B cell (primary cell): ENCODE measurements around the gene MAP3K6. TPM values are rescaled to one million over a fixed set of nuclear protein-coding genes. Genes with fewer than 3 reads are reported as not detected.

Source experiments
- ATAC-seq: fragments of 200-7000 bp; cut with Tn5 transposase; one replicate; pipeline ENCODE4 v1.10.0; 2021; ENCODE audit warnings: low read depth, mild to moderate bottlenecking, moderate number of reproducible peaks, moderate library complexity
- CTCF ChIA-PET: fragments of 350-600 bp; sonication (Branson Sonifier 250); formaldehyde crosslinking; loops from one replicate; lab custom pipeline; 2021; ENCODE audit warnings: antibody characterized with exemption, inconsistent platforms; lab: Charles Lee
- POLR2A ChIA-PET: fragments of 350-600 bp; sonication (Branson Sonifier 250); formaldehyde crosslinking; loops from one replicate; lab custom pipeline; 2021; ENCODE audit warnings: antibody characterized with exemption; lab: Charles Lee
- DNase-seq: peaks from one replicate; pipeline ENCODE4 v3.0.0; 2013
- H2AFZ ChIP-seq: 2 replicates; pipeline ENCODE4 v1.6.1; 2012; ENCODE audit warnings: mild to moderate bottlenecking, low read depth, low read length; ENCODE audit not compliant: insufficient read depth, poor library complexity, severe bottlenecking
- H3K27ac ChIP-seq, 2 donors: 1 replicate in 1 of 2; 2 replicates in 1 of 2; pipeline ENCODE4 v1.5.1; 2012 to 2013; ENCODE audit warnings: low read length in 2 of 2, mild to moderate bottlenecking in 2 of 2, moderate library complexity in 1 of 2
- H3K27me3 ChIP-seq, 4 experiments: fragments of 200-600 bp in 1 of 4; sonication (generic) in 1 of 4; replicated peaks in 1 of 4; 1 replicate in 2 of 4; 2 replicates in 2 of 4; pipeline versions ENCODE4 v1.6.1 to v1.7.0; 2013 to 2016; ENCODE audit warnings: low read length in 3 of 4, mild to moderate bottlenecking in 2 of 4, mixed read lengths in 1 of 4, moderate library complexity in 1 of 4; ENCODE audit not compliant: insufficient read depth in 4 of 4, control insufficient read depth in 3 of 4; ENCODE audit errors: control extremely low read depth in 1 of 4
- H3K36me3 ChIP-seq, 2 experiments: replicated peaks in 1 of 2; 1 replicate in 1 of 2; 2 replicates in 1 of 2; pipeline versions ENCODE4 v1.6.1 to v1.7.1; 2013; ENCODE audit warnings: low read length in 1 of 2; ENCODE audit not compliant: insufficient read depth in 2 of 2, control insufficient read depth in 1 of 2; ENCODE audit errors: control extremely low read depth in 1 of 2, extremely low read depth in 1 of 2
- H3K4me1 ChIP-seq, 2 donors: fragments of 200-600 bp in 1 of 2; sonication (generic) in 1 of 2; 1 replicate in 1 of 2; 2 replicates in 1 of 2; pipeline versions ENCODE4 v1.5.1 to v1.6.1; 2013 to 2017; ENCODE audit warnings: low read length in 2 of 2; ENCODE audit not compliant: control insufficient read depth in 2 of 2, insufficient read depth in 2 of 2
- H3K4me2 ChIP-seq: replicated peaks from 2 replicates; pipeline ENCODE3; 2012; ENCODE audit warnings: mild to moderate bottlenecking, low read depth, low read length; ENCODE audit not compliant: poor library complexity, severe bottlenecking
- H3K4me3 ChIP-seq, 5 experiments: fragments of 200-600 bp in 1 of 5; sonication (generic) in 1 of 5; 1 replicate in 3 of 5; 2 replicates in 2 of 5; pipeline versions ENCODE4 v1.5.1 to v1.7.0; 2011 to 2016; ENCODE audit warnings: low read length in 4 of 5, mild to moderate bottlenecking in 4 of 5, low read depth in 2 of 5, control low read depth in 1 of 5, moderate library complexity in 1 of 5; ENCODE audit not compliant: insufficient read depth in 1 of 5; ENCODE audit errors: control extremely low read depth in 1 of 5, extremely low read depth in 1 of 5
- H3K79me2 ChIP-seq: fragments of 200-600 bp; sonication (generic); one replicate; pipeline ENCODE4 v1.6.0; 2016; ENCODE audit warnings: low read length; ENCODE audit not compliant: control insufficient read depth, insufficient read depth
- H3K9ac ChIP-seq: fragments of 200-600 bp; sonication (generic); 2 replicates; pipeline ENCODE4 v1.6.1; 2017; ENCODE audit warnings: mild to moderate bottlenecking, low read length, moderate library complexity
- H3K9me3 ChIP-seq, 3 donors: one replicate each; pipeline versions ENCODE4 v1.6.1 to v1.7.1; 2013; ENCODE audit warnings: low read length in 2 of 3; ENCODE audit not compliant: control insufficient read depth in 2 of 3, insufficient read depth in 1 of 3; ENCODE audit errors: control extremely low read depth in 1 of 3
- H4K20me1 ChIP-seq: 2 replicates; pipeline ENCODE4 v1.6.0; 2012; ENCODE audit warnings: mild to moderate bottlenecking, low read length; ENCODE audit not compliant: insufficient read depth, control insufficient read depth, poor library complexity, severe bottlenecking
- H3K27ac Mint-ChIP-seq: one replicate; pipeline ENCODE4 v1.8.0; 2021; ENCODE audit warnings: mixed read lengths
- H3K27me3 Mint-ChIP-seq: one replicate; pipeline ENCODE4 v1.8.0; 2021; ENCODE audit warnings: mixed read lengths
- H3K4me1 Mint-ChIP-seq: one replicate; pipeline ENCODE4 v1.8.0; 2021; ENCODE audit warnings: mixed read lengths
- H3K4me3 Mint-ChIP-seq: one replicate; pipeline ENCODE4 v1.8.0; 2021; ENCODE audit warnings: mixed read lengths
- H3K9me3 Mint-ChIP-seq: one replicate; pipeline ENCODE4 v1.8.0; 2022; ENCODE audit warnings: mixed read lengths; ENCODE audit not compliant: insufficient read depth
- CTCF ChIP-seq: fragments of 200-600 bp; IDR thresholded peaks from one replicate; pipeline ENCODE4 v1.8.0; 2022; ENCODE audit warnings: antibody characterized with exemption, mild to moderate bottlenecking
- EZH2 ChIP-seq: IDR thresholded peaks from 2 replicates; pipeline ENCODE4 v1.6.1; 2012; ENCODE audit warnings: borderline replicate concordance, low read depth, mild to moderate bottlenecking, moderate library complexity, low read length; ENCODE audit not compliant: insufficient read depth, poor library complexity, severe bottlenecking
- WGBS: methylation state at CpG from one replicate; pipeline ENCODE4 v1.1.5; 2013; ENCODE audit warnings: missing lambda C conversion rate; ENCODE audit not compliant: insufficient coverage; 5-methylcytosine and 5-hydroxymethylcytosine counted together
- intact Hi-C: fragments of 100-400 bp; cut with micrococcal nuclease; formaldehyde crosslinking; loops from one replicate; pipeline ENCODE4 v1.10.0; 2022
- polyA plus RNA-seq: library from polyadenylated mRNA; depleted of rRNA; stranded (reverse); fragments of >200 nt; gene quantifications from 2 replicates; pipeline ENCODE4 v1.2.3, GENCODE V29; 2012
- total RNA-seq, 2 donors: library from RNA; stranded (reverse); fragments of 120-200 nt in 1 of 2; gene quantifications; 1 replicate in 1 of 2; 2 replicates in 1 of 2; pipeline versions ENCODE4 v1.2.3 to v1.2.4, GENCODE V29; 2013 to 2022

The MAP3K6 gene
- total and polyA plus RNA-seq, 2 donors (not counting 1 experiment from before 2014, with no cell fraction given), result 9.4 to 11.0 TPM

DNA sequence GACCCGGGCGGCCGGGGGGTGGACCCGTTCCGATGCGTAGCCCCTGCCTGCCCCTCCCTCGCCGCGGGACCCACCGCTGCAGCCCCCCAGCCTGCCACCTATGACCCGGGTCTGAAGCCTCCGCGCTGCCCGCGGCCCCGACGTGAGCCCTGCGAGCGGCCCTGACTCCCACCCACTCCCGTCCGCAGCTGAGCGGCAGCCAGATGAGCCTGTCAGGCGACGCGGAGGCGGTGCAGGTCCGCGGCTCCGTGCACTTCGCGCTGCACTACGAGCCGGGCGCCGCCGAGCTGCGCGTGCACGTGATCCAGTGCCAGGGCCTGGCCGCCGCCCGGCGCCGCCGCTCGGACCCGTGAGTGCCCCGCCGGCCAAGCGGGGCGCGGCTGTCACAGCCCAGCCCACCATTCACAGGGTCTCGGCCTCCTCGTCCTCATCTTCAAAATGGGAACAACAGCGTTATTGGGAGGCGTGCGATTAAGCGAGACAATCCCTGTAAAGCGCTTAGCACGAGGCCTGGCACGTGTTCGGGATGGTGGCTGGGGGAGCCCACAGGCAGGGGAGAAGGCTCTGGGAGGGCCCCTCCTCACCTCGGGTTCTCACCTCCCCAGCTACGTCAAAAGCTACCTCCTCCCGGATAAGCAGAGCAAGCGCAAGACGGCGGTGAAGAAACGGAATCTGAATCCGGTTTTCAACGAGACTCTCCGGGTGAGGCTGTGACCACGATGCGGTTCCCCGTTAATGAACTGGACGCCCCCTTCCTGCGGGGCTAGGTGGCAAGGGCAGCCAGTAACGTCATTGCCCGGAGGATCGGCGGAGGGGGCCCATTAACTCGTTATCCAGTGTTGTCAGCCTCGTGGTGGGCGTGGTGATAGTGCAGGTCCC is 16.7 kb downstream of the MAP3K6 start:
- peaks cover 12% of the 10 kb centered on the region for H4K20me1 ChIP-seq
- H3K4me1 ChIP-seq, result peaks cover 6 to 13% of the 10 kb centered on the region in 2 donors
- ATAC-seq, result peak; percentile 65
- TF ChIP-seq CTCF (no peak), EZH2 (no peak)
- POLR2A ChIA-PET, result interaction anchor here (1.9 kb wide), 1 partner anchor 9 kb away, joined by 11 read pairs; the partner anchor contains the start of gene SYTL1
- H3K9me3 Mint-ChIP-seq, result no peaks in the 10 kb centered on the region
- peak overlapping the region; percentile 71 for H3K4me2 ChIP-seq
- H3K4me1 Mint-ChIP-seq, result peaks cover 18% of the 10 kb centered on the region
- H3K79me2 ChIP-seq, result peaks cover 35% of the 10 kb centered on the region
- no peaks in the 10 kb centered on the region for H3K27me3 ChIP-seq
- H3K27ac Mint-ChIP-seq, result no peak overlapping the region
- no peak overlapping the region for H3K27ac ChIP-seq
- no peaks in the 10 kb centered on the region for H3K9me3 ChIP-seq
- peak overlapping the region; percentile 19 for H3K9ac ChIP-seq
- peak overlapping the region in 3 of 5 experiments; percentile 24 to 41 (median 27) for H3K4me3 ChIP-seq
- peaks cover 0 to 58% of the 10 kb centered on the region in 2 experiments for H3K36me3 ChIP-seq
- H3K27me3 Mint-ChIP-seq, result no peaks in the 10 kb centered on the region
- WGBS, result 87% methylated on average over 83 of the region's 84 CpGs
- H2AFZ ChIP-seq, result peak overlapping the region; percentile 38
- peak overlapping the region; percentile 50 for H3K4me3 Mint-ChIP-seq
- intact Hi-C loops, result loop anchor here (1.0 kb wide), 1 partner anchor 9 kb away; no protein-coding TSS in a partner anchor
- CTCF ChIA-PET, result interaction anchor here (0.8 to 11.1 kb wide), 7 partner anchors 8 to 51 kb away, joined by 3 to 135 read pairs (median 6); partner anchors contain the start of genes CD164L2 and GPR3
- DNase-seq, result no peak
